GM23338 (cell line): Measurements from ENCODE around the gene PIGS. TPM values are rescaled to one million over a fixed set of nuclear protein-coding genes. Genes with fewer than 3 reads are reported as not detected.
A peak's percentile ranks its signal among the peaks of the same experiment; 100 is the strongest.

Experiments used
- ATAC-seq: fragments of 200-7000 bp; cut with Tn5 transposase; 3 replicates; pipeline ENCODE4 v1.9.1; 2020
- DNase-seq: peaks from one replicate; pipeline ENCODE4 v3.0.0-alpha.2; 2015; ENCODE audit warnings: low spot score
- H2AFZ ChIP-seq: fragments of 200-600 bp; sonication (generic); 2 replicates; pipeline ENCODE4 v1.8.0; 2016; ENCODE audit warnings: antibody characterized with exemption, mild to moderate bottlenecking, moderate library complexity
- H3F3A ChIP-seq: fragments of 200-600 bp; sonication (generic); replicated peaks from 2 replicates; pipeline ENCODE4 v1.8.0; 2017; ENCODE audit warnings: antibody characterized with exemption, mixed run types, low read depth
- H3K27ac ChIP-seq: fragments of 200-600 bp; sonication (generic); 2 replicates; pipeline ENCODE4 v1.6.1; 2016; ENCODE audit warnings: low read depth
- H3K27me3 ChIP-seq: fragments of 200-600 bp; sonication (generic); 2 replicates; pipeline ENCODE4 v1.8.0; 2016; ENCODE audit warnings: mild to moderate bottlenecking, mixed run types, moderate library complexity; ENCODE audit not compliant: insufficient read depth
- H3K36me3 ChIP-seq: fragments of 200-600 bp; sonication (generic); 2 replicates; pipeline ENCODE4 v1.8.0; 2016; ENCODE audit warnings: mild to moderate bottlenecking; ENCODE audit not compliant: insufficient read depth
- H3K4me1 ChIP-seq: fragments of 200-600 bp; sonication (generic); 2 replicates; pipeline ENCODE4 v1.8.0; 2016; ENCODE audit warnings: mild to moderate bottlenecking, moderate library complexity; ENCODE audit not compliant: insufficient read depth
- H3K4me2 ChIP-seq: fragments of 200-600 bp; sonication (generic); 2 replicates; pipeline ENCODE4 v1.7.1; 2017; ENCODE audit warnings: mixed run types
- H3K4me3 ChIP-seq: fragments of 200-600 bp; sonication (generic); 2 replicates; pipeline ENCODE4 v1.6.1; 2016; ENCODE audit warnings: mixed run types
- H3K79me2 ChIP-seq: fragments of 200-600 bp; sonication (generic); replicated peaks from 2 replicates; pipeline ENCODE4 v1.8.0; 2017; ENCODE audit warnings: mild to moderate bottlenecking; ENCODE audit not compliant: insufficient read depth
- H3K9me2 ChIP-seq: fragments of 200-600 bp; sonication (generic); 2 replicates; pipeline ENCODE4 v1.8.0; 2017; ENCODE audit not compliant: insufficient read depth
- H4K20me1 ChIP-seq: fragments of 200-600 bp; sonication (generic); replicated peaks from 2 replicates; pipeline ENCODE4 v1.8.0; 2017; ENCODE audit warnings: mild to moderate bottlenecking; ENCODE audit not compliant: insufficient read depth
- H3K27ac Mint-ChIP-seq: 2 replicates; pipeline ENCODE4 v1.8.0; 2020; ENCODE audit warnings: inconsistent platforms, mild to moderate bottlenecking, moderate library complexity, mixed read lengths
- H3K27me3 Mint-ChIP-seq: 3 replicates; pipeline ENCODE4 v1.8.0; 2022; ENCODE audit warnings: low read depth, mild to moderate bottlenecking, moderate library complexity, mixed read lengths, inconsistent platforms; ENCODE audit not compliant: insufficient read depth, poor library complexity
- H3K36me3 Mint-ChIP-seq: 3 replicates; pipeline ENCODE4 v1.8.0; 2021; ENCODE audit warnings: low read depth, mild to moderate bottlenecking, inconsistent platforms, moderate library complexity, mixed read lengths
- H3K4me1 Mint-ChIP-seq: 3 replicates; pipeline ENCODE4 v1.8.0; 2020; ENCODE audit warnings: mild to moderate bottlenecking, inconsistent platforms, mixed read lengths
- H3K4me3 Mint-ChIP-seq: 3 replicates; pipeline ENCODE4 v1.8.0; 2021; ENCODE audit warnings: moderate library complexity, mild to moderate bottlenecking, inconsistent platforms, mixed read lengths
- H3K9me3 Mint-ChIP-seq: 3 replicates; pipeline ENCODE4 v1.8.0; 2020; ENCODE audit warnings: moderate library complexity, mild to moderate bottlenecking, inconsistent platforms, mixed read lengths
- EZH2 ChIP-seq: fragments of 200-600 bp; sonication (generic); IDR thresholded peaks from one replicate; pipeline ENCODE4 v1.8.0; 2017; ENCODE audit warnings: antibody characterized with exemption, mild to moderate bottlenecking, low read depth; ENCODE audit not compliant: unreplicated experiment
- NANOG ChIP-seq: IDR thresholded peaks from 2 replicates; pipeline ENCODE4 v1.6.1; 2016; ENCODE audit warnings: antibody characterized with exemption, borderline replicate concordance
- STAT1 ChIP-seq: IDR thresholded peaks from one replicate; pipeline ENCODE4 v1.6.1; 2016; ENCODE audit warnings: antibody characterized with exemption; ENCODE audit not compliant: unreplicated experiment
- ZNF331 ChIP-seq: fragments of 250-450 bp; sonication (Bioruptor Pico); IDR thresholded peaks from 2 replicates; pipeline ENCODE4 v1.5.0; 2020; ENCODE audit warnings: low read depth, mild to moderate bottlenecking, moderate library complexity
- ZNF462 ChIP-seq: fragments of 250-450 bp; sonication (Bioruptor Pico); IDR thresholded peaks from 2 replicates; pipeline ENCODE4 v1.5.0; 2020; ENCODE audit warnings: mild to moderate bottlenecking, moderate library complexity
- polyA plus RNA-seq: library from polyadenylated mRNA; unstranded; fragments of >200 nt; fragmentation: Nextera tagmentation; extraction: Ambion mirVana; gene quantifications from 2 replicates; pipeline ENCODE4 v1.2.1, GENCODE V29; 2016
- total RNA-seq: library from RNA; depleted of rRNA; stranded (reverse); fragments of >200 nt; shearing (Covaris generic); gene quantifications from 2 replicates; pipeline ENCODE4 v1.2.3, GENCODE V29; 2014
- TF ChIP-seq, protein P1 (sequence below), 2 experiments: fragments of 200-600 bp in 1 of 2; sonication (generic) in 1 of 2; conservative IDR thresholded peaks; 2 replicates each; pipeline versions ENCODE4 v1.5.1 to v1.6.1; 2016 to 2017; ENCODE audit warnings: antibody characterized with exemption in 2 of 2, low read depth in 2 of 2, mild to moderate bottlenecking in 2 of 2, moderate library complexity in 1 of 2

Gene PIGS
- total and polyA plus RNA-seq, 2 experiments from 2014 or later, result 16.4 to 53.2 TPM

DNA sequence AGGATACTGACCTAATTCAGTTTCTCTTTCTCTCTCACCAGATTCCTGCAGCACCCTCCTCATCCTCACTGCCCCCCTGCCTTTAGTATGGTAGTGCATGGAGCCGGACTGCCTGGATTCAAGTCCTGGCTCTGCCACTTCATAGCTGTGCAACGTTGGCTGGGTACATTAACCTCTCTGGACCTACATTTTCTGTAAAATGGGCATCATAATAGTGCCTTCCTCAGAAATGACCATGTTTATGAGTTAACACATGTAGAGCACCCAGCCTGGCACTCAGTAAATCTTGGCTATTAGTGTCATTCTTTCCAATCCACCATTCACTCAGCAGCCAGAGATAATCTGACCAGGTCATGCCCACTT is 26.2 kb downstream of the PIGS start:
- H3K4me1 ChIP-seq, result peaks cover 9% of the 10 kb centered on the region
- no peaks in the 10 kb centered on the region for H3K79me2 ChIP-seq
- Mint-ChIP-seq H3K4me1 (peaks cover 22% of the 10 kb centered on the region), H3K4me3 (no peak overlapping the region; the same call in 2 of the 3 replicates), H3K36me3 (no peaks in the 10 kb centered on the region; the same call in 2 of the 3 replicates), H3K9me3 (no peaks in the 10 kb centered on the region), H3K27me3 (peaks cover 11% of the 10 kb centered on the region), H3K27ac (no peak overlapping the region)
- no peaks in the 10 kb centered on the region for H3K27me3 ChIP-seq
- H3K4me3 ChIP-seq, result no peak overlapping the region
- ATAC-seq (no peak), DNase-seq (no peak)
- TF ChIP-seq STAT1 (no peak), ZNF331 (CRISPR knock-in tag) (no peak), ZNF462 (no peak), EZH2 (no peak), NANOG (no peak)
- TF ChIP-seq, protein P1, sequence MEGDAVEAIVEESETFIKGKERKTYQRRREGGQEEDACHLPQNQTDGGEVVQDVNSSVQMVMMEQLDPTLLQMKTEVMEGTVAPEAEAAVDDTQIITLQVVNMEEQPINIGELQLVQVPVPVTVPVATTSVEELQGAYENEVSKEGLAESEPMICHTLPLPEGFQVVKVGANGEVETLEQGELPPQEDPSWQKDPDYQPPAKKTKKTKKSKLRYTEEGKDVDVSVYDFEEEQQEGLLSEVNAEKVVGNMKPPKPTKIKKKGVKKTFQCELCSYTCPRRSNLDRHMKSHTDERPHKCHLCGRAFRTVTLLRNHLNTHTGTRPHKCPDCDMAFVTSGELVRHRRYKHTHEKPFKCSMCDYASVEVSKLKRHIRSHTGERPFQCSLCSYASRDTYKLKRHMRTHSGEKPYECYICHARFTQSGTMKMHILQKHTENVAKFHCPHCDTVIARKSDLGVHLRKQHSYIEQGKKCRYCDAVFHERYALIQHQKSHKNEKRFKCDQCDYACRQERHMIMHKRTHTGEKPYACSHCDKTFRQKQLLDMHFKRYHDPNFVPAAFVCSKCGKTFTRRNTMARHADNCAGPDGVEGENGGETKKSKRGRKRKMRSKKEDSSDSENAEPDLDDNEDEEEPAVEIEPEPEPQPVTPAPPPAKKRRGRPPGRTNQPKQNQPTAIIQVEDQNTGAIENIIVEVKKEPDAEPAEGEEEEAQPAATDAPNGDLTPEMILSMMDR (conservative IDR thresholded peaks at IDR 0.05; ENCODE audit: low read depth in 2 of 2), result no peak
- no peaks in the 10 kb centered on the region for H3K9me2 ChIP-seq
- H3K36me3 ChIP-seq, result no peaks in the 10 kb centered on the region
- no peaks in the 10 kb centered on the region for H4K20me1 ChIP-seq
- no peak overlapping the region for H3K4me2 ChIP-seq
- no peaks in the 10 kb centered on the region for H3F3A ChIP-seq
- H2AFZ ChIP-seq, result no peak overlapping the region
- H3K27ac ChIP-seq, result 0 out of 2 replicates have a peak overlapping the region, but pooled peaks have one; percentile 0
